Ascending aorta (tissue), 2 donors: ENCODE data around the gene SSR1. TPM values are rescaled to one million over a fixed set of nuclear protein-coding genes. Genes with fewer than 3 reads are reported as not detected.

Experiments used
- DNase-seq, 2 donors: peaks; one replicate each; pipeline ENCODE4 v3.0.0-alpha.2; 2019; ENCODE audit warnings: low spot score in 2 of 2
- H3K27ac ChIP-seq, 2 donors: fragments of 200-600 bp; sonication (generic); one replicate each; pipeline ENCODE4 v1.5.1; 2016 to 2017; ENCODE audit warnings: mild to moderate bottlenecking in 1 of 2
- H3K27me3 ChIP-seq: fragments of 200-600 bp; sonication (generic); one replicate; pipeline ENCODE4 v1.5.1; 2017
- H3K36me3 ChIP-seq, 2 donors: fragments of 200-600 bp; sonication (generic); one replicate each; pipeline ENCODE4 v1.5.1; 2016
- H3K4me1 ChIP-seq, 2 donors: fragments of 200-600 bp; sonication (generic); one replicate each; pipeline ENCODE4 v1.5.1; 2016 to 2017; ENCODE audit warnings: mild to moderate bottlenecking in 1 of 2
- H3K4me3 ChIP-seq, 2 donors: fragments of 200-600 bp; sonication (generic); one replicate each; pipeline ENCODE4 v1.5.1; 2016 to 2017; ENCODE audit warnings: mild to moderate bottlenecking in 1 of 2
- H3K9me3 ChIP-seq, 2 donors: fragments of 200-600 bp; sonication (generic); one replicate each; pipeline ENCODE4 v1.5.1; 2016
- intact Hi-C: fragments of 100-400 bp; cut with DNase I; formaldehyde crosslinking; loops from one replicate; pipeline ENCODE4 v1.15.1; 2023
- total RNA-seq: library from RNA; depleted of rRNA; stranded (reverse); fragments of >200 nt; gene quantifications from one replicate; pipeline ENCODE4 v1.1.0, GENCODE V29; 2016
- TF ChIP-seq, protein P1 (sequence below), 3 experiments: fragments of 200-600 bp in 2 of 3; fragments of 450-650 bp in 1 of 3; sonication (generic) in 2 of 3; IDR thresholded peaks; one replicate each; pipeline ENCODE4 v1.5.1; 2016 to 2019; ENCODE audit warnings: antibody characterized with exemption in 3 of 3, mild to moderate bottlenecking in 1 of 3, moderate library complexity in 1 of 3

The SSR1 gene
- total RNA-seq, 1 donor from 2014 or later = 46.4 TPM

DNA sequence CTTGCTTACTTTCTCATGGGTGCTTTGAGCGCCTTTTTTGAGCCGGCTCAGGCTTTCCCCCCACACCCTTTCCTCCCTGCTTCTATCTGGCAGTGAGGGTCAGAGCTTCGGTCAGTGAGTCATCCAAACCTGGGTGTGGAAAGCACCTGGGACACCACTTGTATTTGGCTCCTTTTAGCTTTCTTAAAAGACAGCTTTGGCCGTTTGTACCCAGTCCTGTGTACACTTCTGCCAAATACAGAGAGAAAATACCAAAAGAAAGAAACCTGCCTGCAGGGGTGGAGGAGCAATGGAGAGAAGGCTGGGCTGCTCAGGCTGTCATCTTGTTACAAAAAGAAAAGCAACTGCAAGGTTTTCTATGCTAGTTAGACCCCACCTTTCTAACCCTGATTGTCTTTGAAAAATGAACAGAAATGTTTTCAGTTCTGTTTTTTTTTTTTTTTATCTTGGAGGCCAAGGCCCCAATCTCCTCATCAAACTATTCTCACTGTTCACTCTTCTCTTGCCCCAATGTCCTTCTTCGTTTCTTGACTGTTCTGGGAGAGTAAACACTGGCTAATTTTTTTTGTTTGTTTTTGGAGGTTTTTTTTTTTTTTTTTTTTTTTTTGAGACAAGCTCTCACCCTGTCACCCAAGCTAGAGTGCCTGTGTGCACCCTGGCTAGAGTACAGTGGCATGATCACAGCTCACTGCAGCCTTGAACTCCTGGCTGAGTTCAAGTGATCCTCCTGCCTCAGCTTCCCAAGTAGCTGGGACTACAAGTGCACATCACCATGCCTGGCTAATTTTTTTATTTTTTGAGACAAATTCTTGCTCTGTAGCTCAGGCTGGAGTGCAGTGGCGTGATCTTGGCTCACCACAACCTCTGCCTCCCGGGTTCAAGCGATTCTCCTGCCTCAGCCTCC lies 76.4 kb downstream of the SSR1 start:
- no peaks in the 10 kb centered on the region for H3K27me3 ChIP-seq
- H3K4me3 ChIP-seq = no peak overlapping the region
- TF ChIP-seq, protein P1, sequence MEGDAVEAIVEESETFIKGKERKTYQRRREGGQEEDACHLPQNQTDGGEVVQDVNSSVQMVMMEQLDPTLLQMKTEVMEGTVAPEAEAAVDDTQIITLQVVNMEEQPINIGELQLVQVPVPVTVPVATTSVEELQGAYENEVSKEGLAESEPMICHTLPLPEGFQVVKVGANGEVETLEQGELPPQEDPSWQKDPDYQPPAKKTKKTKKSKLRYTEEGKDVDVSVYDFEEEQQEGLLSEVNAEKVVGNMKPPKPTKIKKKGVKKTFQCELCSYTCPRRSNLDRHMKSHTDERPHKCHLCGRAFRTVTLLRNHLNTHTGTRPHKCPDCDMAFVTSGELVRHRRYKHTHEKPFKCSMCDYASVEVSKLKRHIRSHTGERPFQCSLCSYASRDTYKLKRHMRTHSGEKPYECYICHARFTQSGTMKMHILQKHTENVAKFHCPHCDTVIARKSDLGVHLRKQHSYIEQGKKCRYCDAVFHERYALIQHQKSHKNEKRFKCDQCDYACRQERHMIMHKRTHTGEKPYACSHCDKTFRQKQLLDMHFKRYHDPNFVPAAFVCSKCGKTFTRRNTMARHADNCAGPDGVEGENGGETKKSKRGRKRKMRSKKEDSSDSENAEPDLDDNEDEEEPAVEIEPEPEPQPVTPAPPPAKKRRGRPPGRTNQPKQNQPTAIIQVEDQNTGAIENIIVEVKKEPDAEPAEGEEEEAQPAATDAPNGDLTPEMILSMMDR (IDR thresholded peaks at IDR 0.05) = no peak
- DNase-seq = no peak
- H3K27ac ChIP-seq = no peak overlapping the region
- H3K36me3 ChIP-seq = peaks cover 16 to 38% of the 10 kb centered on the region in 2 donors
- no peaks in the 10 kb centered on the region for H3K9me3 ChIP-seq
- no peaks in the 10 kb centered on the region for H3K4me1 ChIP-seq
- intact Hi-C loops = no loop called here

DNA sequence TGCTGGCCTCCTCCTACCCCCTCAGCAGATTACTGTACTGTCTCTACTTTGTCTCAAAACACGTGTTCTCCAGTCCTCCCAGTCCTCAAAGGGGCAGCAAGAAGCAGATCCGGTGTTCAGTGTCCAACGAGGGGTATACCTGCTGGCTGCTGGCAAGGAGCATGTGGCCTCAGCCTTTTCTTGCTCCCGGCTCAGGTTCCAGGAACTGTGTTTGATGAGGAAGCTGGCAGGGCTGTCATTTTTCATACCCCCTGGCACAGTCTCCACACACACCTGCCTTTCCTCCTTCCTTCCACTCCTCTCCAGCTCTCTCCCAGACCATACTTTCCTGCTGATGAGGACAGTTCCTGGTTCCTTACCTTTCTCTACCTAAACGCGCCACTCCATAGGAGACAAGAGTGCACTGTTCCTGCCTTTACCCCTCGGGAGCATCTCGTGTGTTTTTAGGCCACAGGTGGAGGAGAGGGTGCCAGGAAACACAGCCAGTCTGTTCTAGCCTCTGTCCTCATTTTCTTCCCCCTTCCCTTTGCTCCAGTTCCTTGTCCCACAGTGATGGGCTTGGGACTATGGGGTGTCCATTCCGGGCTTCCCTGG lies 77.2 kb downstream of the SSR1 start:
- Histone ChIP-seq H3K9me3 (no peaks in the 10 kb centered on the region), H3K27ac (no peak overlapping the region), H3K36me3 (peaks cover 23 to 39% of the 10 kb centered on the region in 2 donors), H3K4me3 (no peak overlapping the region), H3K27me3 (no peaks in the 10 kb centered on the region), H3K4me1 (no peaks in the 10 kb centered on the region)
- TF ChIP-seq, protein P1 (IDR thresholded peaks at IDR 0.05) = no peak
- no peak for DNase-seq
- intact Hi-C loops = no loop called here

DNA sequence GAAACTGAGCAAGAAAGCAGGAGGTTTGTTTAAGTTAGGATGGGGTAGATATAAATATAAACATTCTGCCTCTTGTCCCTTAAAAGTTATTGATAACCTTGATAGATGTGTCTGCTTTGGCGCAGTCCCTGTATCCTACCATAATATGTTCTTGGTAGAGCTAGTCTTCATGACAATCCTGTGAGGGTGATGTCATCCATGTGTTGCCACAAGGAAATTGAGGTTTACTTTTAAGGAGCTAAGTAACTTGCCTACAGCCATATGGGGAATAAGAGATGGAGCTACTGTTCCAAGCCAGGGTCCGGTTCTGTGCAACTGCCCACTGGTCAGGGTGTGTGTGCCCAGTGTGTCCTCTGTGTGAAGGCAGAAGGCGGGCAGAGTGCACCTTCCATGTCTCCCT lies 78.5 kb downstream of the SSR1 start:
- H3K27me3 ChIP-seq = no peaks in the 10 kb centered on the region
- H3K4me3 ChIP-seq = no peak overlapping the region
- H3K27ac ChIP-seq = no peak overlapping the region
- intact Hi-C loops = no loop called here
- TF ChIP-seq, protein P1 (IDR thresholded peaks at IDR 0.05) = no peak
- H3K9me3 ChIP-seq = no peaks in the 10 kb centered on the region
- peaks cover 31 to 43% of the 10 kb centered on the region in 2 donors for H3K36me3 ChIP-seq
- H3K4me1 ChIP-seq = no peaks in the 10 kb centered on the region
- DNase-seq = no peak

DNA sequence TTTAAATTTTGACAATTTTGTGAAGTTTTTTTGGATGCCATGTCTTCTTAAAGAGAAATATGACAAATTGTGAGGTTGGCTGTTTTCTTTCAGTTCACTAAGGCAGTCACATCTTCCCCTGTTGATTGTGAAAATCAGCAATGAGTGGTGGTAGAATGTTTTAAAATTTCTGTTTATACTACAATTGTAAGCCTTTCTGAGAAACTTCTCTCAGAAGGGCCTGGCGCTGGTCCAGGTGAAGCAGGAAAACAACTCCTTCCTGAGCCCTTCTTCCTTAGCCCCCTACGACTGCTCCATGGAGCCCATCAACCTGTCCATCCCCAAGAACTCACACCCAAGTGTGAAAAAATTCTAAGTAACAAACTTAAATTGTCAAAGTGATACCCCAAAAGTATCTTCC lies 80.6 kb downstream of the SSR1 start:
- H3K27ac ChIP-seq = no peak overlapping the region

DNA sequence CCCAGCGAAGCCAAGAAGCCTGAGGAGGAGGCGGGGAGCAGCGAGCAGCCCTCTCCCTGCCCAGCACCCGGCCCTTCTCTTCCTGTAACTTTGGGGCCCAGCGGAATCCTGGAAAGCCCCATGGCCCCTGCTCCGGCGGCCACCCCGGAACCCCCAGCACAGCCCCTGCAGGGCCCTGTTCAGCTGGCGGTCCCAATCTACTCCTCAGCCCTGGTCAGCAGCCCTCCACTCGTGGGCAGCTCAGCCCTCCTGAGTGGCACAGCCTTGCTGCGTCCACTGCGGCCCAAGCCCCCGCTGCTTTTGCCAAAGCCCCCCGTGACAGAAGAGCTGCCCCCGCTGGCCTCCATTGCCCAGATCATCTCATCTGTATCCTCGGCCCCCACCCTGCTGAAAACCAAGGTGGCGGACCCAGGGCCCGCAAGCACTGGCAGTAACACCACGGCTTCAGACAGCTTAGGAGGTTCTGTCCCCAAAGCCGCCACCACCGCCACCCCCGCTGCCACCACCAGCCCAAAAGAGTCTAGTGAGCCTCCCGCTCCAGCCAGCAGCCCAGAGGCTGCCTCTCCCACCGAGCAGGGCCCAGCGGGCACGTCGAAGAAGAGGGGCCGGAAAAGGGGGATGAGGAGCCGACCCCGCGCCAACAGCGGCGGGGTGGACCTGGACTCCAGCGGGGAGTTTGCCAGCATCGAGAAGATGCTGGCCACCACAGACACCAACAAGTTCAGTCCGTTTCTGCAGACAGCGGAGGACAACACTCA lies 81.9 kb downstream of the SSR1 start:
- no peak overlapping the region for H3K27ac ChIP-seq
- intact Hi-C loops = no loop called here
- no peak overlapping the region for H3K4me3 ChIP-seq
- peaks cover 61 to 75% of the 10 kb centered on the region in 2 donors for H3K36me3 ChIP-seq
- H3K4me1 ChIP-seq = no peaks in the 10 kb centered on the region
- no peak for DNase-seq
- no peaks in the 10 kb centered on the region for H3K9me3 ChIP-seq
- TF ChIP-seq, protein P1 (IDR thresholded peaks at IDR 0.05) = no peak
- no peaks in the 10 kb centered on the region for H3K27me3 ChIP-seq

More for the DNA sequence above, 80.6 kb downstream of the SSR1 start:
- Histone ChIP-seq H3K4me1 (no peaks in the 10 kb centered on the region), H3K36me3 (peaks cover 49 to 63% of the 10 kb centered on the region in 2 donors), H3K27me3 (no peaks in the 10 kb centered on the region), H3K9me3 (no peaks in the 10 kb centered on the region), H3K4me3 (no peak overlapping the region)
- intact Hi-C loops = no loop called here
- TF ChIP-seq, protein P1 (IDR thresholded peaks at IDR 0.05) = no peak
- no peak for DNase-seq
